CD4-positive, alpha-beta T cell treated with Interleukin-4 for 4 hours (primary cell): ENCODE results near the gene UPK3A.
A peak's percentile ranks its signal among the peaks of the same experiment; 100 is the strongest.
"Not testable (repeated sequence)": the region's sequence is repeated elsewhere in the genome, so short reads cannot be mapped to it uniquely, and the experiment has no call there.

Experiments
- DNase-seq: peaks from one replicate; pipeline ENCODE4 v3.0.0-alpha.2; 2020

The UPK3A gene

DNA sequence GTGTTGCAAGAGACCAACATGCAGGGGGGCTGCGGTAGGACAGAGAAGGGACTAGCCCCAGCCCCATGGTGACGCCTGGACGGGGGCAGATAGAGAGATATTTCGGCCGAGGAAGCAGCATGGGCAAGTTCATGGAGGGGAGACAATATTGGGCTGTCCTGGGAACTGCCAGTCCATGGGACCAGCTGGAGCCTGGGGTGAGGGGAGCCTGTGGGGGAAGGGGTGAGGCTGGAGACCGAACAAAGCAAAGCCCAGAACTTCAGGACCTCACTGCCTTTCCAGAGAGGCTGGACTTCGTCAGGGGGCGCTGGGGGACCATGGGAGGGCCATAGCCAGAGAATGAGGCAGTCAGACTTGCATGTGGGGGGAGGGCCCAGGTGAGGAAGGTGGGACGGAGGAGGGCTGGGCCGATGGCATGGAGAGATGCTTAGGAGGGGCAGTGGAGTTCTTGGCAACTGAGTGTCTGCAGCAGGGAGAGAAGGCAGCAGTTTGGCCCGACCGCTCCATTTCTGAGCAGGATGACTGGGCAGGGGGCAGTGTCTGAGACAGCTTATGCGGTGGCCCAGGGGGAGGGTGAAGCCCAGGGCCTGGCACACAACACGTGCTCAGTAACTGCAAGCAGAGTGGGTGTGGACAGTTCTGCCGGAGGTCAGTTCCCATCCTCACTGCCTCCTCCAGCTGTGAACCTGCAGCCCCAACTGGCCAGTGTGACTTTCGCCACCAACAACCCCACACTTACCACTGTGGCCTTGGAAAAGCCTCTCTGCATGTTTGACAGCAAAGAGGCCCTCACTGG, 712 bp downstream of the UPK3A start:
- no peak for DNase-seq

- no peak for DNase-seq
Measured at GRCh38 chr22:45286854-45287551, 2.3 kb downstream of the UPK3A start.

- DNase-seq = no peak
Measured at GRCh38 chr22:45290410-45290936, 5.7 kb downstream of the UPK3A start.

DNA sequence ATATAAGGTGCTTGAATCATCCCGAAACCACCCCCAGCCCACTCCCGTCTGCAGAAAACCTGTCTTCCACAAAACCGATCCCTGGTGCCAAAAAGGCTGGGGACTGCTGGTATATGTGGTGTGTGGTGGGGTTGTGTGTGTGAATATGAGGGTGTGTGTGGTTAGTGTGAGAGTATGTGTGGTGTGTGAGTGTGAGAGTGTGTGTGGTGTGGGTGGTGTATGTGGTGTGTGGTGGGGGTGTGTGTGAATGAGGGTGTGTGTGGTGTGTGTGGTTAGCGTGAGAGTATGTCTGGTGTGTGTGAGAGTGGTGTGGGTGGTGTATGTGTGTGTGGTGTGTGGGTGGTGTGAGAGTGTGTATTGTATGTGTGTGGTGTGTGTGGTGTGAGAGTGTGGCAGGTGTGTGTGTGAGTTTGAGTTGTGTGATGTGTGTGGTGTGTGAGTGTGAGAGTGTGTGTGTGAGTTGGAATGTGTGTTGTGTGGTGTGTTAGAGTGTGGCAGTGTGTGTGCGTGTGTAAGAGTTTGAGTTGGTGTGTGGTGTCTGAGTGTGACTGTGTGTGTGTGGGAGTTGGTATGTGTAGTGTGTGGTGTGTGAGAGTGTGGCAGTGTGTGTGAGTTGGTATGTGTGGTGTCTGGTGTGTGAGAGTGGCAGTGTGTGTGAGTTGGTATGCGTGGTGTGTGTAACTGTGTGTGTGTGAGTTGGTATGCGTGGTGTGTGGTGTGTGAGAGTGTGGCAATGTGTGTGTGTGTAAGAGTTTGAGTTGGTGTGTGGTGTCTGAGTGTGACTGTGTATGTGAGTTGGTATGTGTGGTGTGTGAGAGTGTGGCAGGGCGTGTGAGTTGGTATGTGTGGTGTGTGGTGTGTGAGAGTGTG, 6.5 kb downstream of the UPK3A start:
- peak; percentile 30 for DNase-seq

DNA sequence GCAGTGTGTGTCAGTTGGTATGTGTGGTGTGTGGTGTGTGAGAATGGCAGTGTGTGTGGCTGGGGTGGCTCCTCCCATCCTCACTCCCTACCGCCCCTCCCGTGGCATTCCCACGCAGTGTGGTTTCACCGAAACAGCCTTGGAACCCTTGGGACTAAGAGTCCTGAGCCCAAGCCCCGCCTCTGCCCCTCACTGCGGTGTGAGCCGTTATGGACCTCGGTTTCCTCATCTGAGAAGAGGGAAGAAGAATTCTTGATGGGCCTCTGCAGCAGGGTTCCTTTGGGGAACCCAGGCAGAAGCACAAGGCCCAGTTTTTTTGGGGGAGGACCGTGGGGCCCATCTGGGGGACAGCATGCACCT, 7.2 kb downstream of the UPK3A start:
- DNase-seq = no peak

DNA sequence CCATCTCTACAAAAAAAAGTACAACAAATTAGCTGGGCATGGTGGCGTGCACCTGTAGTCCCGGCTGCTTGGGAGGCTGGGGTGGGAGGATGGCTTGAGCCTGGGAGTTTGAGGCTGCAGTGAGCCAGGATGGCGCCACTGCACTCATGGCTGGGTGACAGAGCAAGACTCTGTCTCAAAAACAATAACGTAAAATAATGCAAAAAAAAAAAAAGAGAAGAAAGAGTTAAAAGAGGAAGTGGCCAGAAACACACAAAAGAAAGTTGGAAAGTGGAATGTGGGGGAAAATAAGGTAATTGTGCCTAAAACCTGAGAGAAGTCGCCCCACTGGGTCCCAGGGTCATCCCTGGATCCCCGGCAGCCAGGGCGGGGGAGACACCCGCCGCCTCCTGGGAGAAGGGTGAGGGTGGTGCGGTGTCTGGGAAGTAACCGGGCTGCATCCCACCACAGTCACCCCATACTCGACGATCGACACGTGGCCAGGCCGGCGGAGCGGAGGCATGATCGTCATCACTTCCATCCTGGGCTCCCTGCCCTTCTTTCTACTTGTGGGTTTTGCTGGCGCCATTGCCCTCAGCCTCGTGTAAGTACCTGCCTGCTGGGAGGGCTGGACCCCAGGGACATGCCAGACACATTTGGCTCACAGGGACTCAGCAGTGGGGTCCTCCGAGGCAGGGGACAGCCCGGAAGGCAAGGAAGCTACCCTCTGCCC, 8.1 kb downstream of the UPK3A start:
- no peak for DNase-seq

DNA sequence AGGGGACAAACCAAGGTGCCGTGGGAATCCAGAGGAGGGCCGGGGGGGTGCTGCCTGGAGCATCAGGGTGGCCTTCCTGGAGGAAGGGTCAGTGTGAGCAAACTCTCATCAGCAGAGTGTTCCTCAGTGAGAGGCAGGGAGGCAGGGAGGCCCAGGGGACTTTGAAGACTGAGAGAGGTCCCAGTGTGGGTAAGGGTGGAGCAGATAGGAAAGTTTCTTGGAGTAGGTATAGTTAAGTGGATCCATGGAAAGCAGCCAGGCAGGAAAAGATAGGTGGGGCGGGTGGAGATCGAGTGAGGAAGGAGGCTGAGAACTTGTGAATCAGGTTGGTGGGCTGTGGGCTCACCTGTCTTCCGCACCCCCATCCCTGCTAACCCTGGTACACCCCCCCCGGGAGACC, 9.3 kb downstream of the UPK3A start:
- no peak for DNase-seq

- not testable (repeated sequence) for DNase-seq
Measured at GRCh38 chr22:45295004-45295403, 10.3 kb downstream of the UPK3A start.

GRCh38 chr22:45295492-45295891, 10.7 kb downstream of the UPK3A start:
- no peak for DNase-seq

DNA sequence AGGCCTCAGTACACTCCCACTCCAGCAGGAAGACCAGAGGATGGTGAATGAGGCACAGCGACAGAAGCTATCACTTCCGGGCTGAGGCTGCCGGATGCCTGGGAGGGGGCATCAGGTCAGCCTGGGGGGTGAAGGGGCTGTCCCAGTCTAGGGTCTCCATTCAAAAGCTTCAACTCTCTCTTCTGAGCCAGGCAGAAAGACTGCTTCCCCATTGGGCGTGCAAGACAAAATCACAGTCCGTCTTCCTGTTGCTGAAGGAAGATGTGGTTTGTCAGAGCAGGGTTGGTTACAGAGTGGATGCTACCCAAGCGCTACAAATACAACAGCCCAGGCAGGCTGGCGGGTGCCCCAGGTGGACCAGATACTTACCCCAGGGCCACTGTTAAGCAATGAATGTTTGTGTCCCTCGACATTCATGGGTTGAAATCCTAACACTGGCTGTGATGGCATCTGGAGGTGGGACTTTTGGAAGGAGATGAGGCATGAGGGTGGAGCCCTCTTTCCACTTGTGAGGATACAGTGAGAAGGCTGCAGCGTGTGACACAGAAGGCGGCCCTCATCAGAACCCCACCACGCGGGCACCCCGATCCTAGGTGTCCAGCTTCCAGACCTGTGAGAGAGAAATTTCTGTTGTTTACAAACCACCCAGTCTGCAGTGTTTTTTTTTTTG, 12.0 kb downstream of the UPK3A start:
- DNase-seq = peak; percentile 55

GRCh38 chr22:45298934-45299505, 14.3 kb downstream of the UPK3A start:
- DNase-seq = no peak

DNA sequence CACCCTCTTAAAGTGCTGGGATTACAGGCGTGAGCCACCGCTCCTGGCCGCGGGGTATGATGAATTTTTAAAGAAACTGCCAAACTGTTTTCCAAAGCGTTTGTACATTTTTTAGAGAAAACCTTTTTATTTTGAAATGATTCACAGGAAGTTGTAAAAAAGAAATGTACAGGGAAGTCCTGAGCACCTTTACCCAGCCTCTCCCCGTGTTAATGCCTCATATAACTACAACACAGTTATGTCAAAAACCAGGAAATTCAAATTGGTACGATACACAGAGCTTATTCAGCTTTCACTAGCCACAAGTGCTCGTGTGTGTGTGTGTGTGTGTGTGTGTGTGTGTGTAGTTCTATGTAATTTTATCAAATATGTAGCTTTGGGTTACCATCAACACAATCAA, 18.0 kb downstream of the UPK3A start:
- no peak for DNase-seq

- DNase-seq = no peak
Measured at GRCh38 chr22:45303181-45303580, 18.4 kb downstream of the UPK3A start.

DNA sequence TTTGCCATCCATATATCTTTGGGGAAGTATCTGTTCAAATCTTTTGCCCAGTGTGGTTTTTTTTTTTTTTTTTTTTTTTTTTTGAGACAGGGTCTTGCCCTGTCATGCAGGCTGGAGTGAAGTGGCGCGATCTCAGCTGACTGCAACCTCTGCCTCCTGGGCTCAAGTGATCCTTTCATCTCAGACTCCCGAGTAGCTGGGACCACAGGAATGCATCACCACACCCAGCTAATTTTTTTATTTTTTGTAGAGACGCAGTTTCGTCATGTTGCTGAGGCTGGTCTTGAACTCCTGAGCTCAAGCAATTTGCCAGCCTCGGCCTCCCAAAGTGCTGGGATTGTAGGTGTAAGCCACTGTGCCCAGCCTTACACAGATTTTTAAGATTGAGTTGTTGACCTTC, 20.2 kb downstream of the UPK3A start:
- no peak for DNase-seq

DNA sequence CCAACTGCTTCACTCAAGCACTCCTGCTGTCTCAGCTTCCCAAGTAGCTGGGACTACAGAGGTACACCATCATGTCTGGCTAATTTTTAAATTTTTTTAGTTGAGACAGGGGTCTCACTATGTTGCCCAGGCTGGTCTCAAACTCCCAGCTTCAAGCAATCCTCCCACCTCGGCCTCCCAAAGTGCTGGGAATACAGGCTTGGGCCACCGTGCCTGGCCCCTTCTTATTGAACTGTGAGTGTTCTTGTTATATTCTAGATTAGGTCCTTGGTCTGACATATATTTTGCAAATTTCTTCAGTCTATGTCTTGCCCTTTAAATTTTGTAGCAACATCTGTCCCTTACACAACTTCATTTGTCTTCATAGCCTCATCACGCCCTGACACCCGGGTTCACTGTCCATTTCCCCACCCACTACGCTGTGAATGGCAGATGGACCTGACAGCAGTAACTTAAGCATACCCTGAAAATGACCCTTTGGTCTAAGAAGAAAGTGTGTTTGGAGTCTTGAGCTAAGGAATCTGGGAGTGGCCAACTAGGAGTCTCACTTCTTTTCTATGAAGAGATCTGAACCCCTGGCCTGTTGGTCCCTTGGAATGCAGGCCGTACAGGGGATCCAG, 20.8 kb downstream of the UPK3A start:
- DNase-seq = no peak

GRCh38 chr22:45306139-45306538, 21.4 kb downstream of the UPK3A start:
- DNase-seq = no peak

- no peak for DNase-seq
Measured at GRCh38 chr22:45308391-45308956, 23.7 kb downstream of the UPK3A start.

DNA sequence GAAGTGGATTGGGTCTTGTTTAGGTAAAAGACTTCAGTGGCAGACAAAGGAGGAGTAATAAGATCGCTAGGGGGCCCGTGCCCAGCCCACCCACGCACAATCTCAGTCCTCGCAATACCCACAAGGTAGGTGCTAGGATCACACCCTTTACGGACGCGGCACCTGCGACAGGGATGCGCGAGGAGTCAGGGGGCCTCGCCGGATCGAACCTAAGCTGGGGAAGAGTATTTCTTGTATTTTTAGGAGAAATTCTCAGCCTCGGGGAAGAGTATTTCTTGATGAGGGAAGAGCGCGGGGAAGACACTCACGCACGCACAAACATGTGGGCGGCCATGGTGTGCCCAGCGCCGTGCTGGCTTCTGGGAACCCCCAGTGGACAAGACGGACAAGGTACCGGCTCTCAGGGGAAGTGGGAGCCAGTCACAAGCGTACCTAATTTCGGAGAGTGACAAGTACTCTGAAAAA, 24.2 kb downstream of the UPK3A start:
- no peak for DNase-seq

DNA sequence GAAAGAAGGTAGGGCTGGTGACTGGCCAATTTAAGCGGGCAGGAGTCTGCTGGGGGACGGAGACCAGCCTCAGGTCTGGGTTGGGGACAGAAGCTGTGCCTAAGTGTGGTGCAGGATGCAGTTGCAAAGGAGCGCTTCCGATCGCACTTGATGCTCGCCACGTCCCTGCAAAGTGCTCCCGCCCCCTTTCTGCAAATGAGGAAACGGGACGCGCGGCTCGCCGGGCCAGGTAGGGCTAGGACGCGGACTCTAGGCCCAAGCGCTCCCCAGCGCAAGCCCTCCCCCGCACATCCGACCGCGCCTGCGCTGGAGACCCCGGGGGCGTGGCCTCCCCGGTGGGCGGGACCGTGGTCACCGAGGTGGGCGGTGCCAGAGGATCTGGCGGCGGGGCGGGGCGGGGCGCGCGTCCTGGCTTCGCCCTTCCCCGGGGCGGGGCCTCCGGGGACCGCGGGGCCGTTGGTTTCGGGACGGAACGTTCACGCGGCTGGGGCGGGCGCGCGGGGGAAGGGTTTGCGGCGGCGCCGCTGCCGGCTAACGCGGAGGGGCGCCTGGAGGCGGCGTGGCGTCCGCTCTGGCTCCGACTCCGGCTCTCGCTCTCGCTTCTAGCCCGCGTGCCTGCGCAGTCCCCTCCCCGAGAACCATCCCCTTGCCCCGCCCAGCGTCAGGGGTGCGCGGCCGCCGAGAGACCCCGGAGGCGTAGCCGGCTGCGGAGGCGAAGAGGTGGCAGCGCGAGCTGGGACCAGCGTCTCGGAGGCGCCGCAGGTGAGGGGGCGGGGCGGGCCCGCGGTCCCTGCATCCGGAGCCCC, 24.9 kb downstream of the UPK3A start, which contains the start of gene FAM118A:
Gene FAM118A (plus strand): TSS at position 513 of the 806 bp plus-strand sequence. CDS start 12,446 bp downstream, outside the sequence.
- DNase-seq = peak; percentile 89
